Heart right ventricle (tissue), 16 donors: ENCODE data around the gene C1orf167. TPM values are rescaled to one million over a fixed set of nuclear protein-coding genes. Genes with fewer than 3 reads are reported as not detected.

Experiments used
- ATAC-seq, 8 donors: fragments of 200-7000 bp; cut with Tn5 transposase; one replicate each; pipeline ENCODE4 v1.9.1; 2020; ENCODE audit warnings: mild to moderate bottlenecking in 8 of 8, moderate library complexity in 8 of 8, moderate number of reproducible peaks in 1 of 8
- DNase-seq, 2 donors: peaks; one replicate each; pipeline ENCODE4 v3.0.0-alpha.2; 2020
- H3K27ac ChIP-seq, 10 donors: fragments of 200-600 bp; sonication (generic) in 2 of 10; one replicate each; pipeline versions ENCODE4 v1.5.0 to v1.8.0; 2020 to 2022; ENCODE audit warnings: mild to moderate bottlenecking in 3 of 10
- H3K27me3 ChIP-seq, 7 donors: fragments of 200-600 bp; one replicate each; pipeline ENCODE4 v1.8.0; 2021 to 2022; ENCODE audit warnings: mild to moderate bottlenecking in 2 of 7
- H3K36me3 ChIP-seq, 9 donors: fragments of 200-600 bp; sonication (generic) in 1 of 9; one replicate each; pipeline versions ENCODE4 v1.5.0 to v1.8.0; 2020 to 2022; ENCODE audit warnings: mild to moderate bottlenecking in 2 of 9
- H3K4me1 ChIP-seq, 9 donors: fragments of 200-600 bp; sonication (generic) in 1 of 9; one replicate each; pipeline versions ENCODE4 v1.5.0 to v1.8.0; 2020 to 2022; ENCODE audit warnings: mild to moderate bottlenecking in 4 of 9
- H3K4me3 ChIP-seq, 10 donors: fragments of 200-600 bp; sonication (generic) in 2 of 10; one replicate each; pipeline versions ENCODE4 v1.5.0 to v1.8.0; 2020 to 2022; ENCODE audit warnings: mild to moderate bottlenecking in 7 of 10, moderate library complexity in 2 of 10
- H3K9me3 ChIP-seq, 11 donors: fragments of 200-600 bp in 10 of 11; sonication (generic) in 2 of 11; one replicate each; pipeline versions ENCODE4 v1.5.0 to v1.8.0; 2013 to 2022; ENCODE audit warnings: mild to moderate bottlenecking in 2 of 11, control low read depth in 1 of 11, moderate library complexity in 1 of 11
- CTCF ChIP-seq, 9 donors: fragments of 200-600 bp; sonication (generic) in 2 of 9; IDR thresholded peaks; one replicate each; pipeline versions ENCODE4 v1.5.0 to v1.8.0; 2021 to 2022; ENCODE audit warnings: antibody characterized with exemption in 9 of 9, mild to moderate bottlenecking in 5 of 9, moderate library complexity in 1 of 9
- WGBS, 2 donors: extraction: QIAGEN DNeasy Blood & Tissue Kit; methylation state at CpG; one replicate each; pipeline ENCODE4 v1.1.7; 2013; ENCODE audit warnings: inconsistent platforms in 1 of 2; 5-methylcytosine and 5-hydroxymethylcytosine counted together
- intact Hi-C, 10 donors: fragments of 100-400 bp; cut with DNase I; formaldehyde crosslinking; loops; one replicate each; pipeline versions ENCODE4 v1.11.1 to v1.14.2; 2022
- polyA plus RNA-seq, 2 donors: library from polyadenylated mRNA; stranded (reverse); fragments of 200-250 nt; gene quantifications; one replicate each; pipeline ENCODE4 v1.2.3, GENCODE V29; 2013
- total RNA-seq, 10 donors: library from RNA; stranded (reverse); fragmentation: NEBNext Ultra II Directional in 3 of 10; extraction: Animal tissue kit (Norgen Biotek cat#: 25700) in 3 of 10; gene quantifications; one replicate each; pipeline versions ENCODE4 v1.2.1 to v1.2.4, GENCODE V29; 2021 to 2023
- donor health status: Arrhythmogenic right ventricular cardiomyopathy.
- donor health status: ischemic (EF 13 %, LVEDD 7.1; RV severe dilation, severe dysfunction).
- donor health status: healthy with polysubstance abuse.
- donor health status: DM: no; HTN: yes; CAD: no.
- donor health status: DM: no; HTN: no; CAD: no.
- donor health status: ischemic (EF 25% LVEDD 6.9; RV normal size, moderate dysfunction).
- donor health status: ischemic (EF 25% LVEDD 5.7; RV mildly dilated, moderate dysfunction).
- donor health status: healthy.
- donor health status: DM: yes; HTN: yes; CAD: no.
- donor health status: Ischemic cardiomyopathy.
- donor health status: ischemic (EF 35%, LVEDD 5.7; RV mildly dilated, moderate dysfunction).
- donor health status: nonischemic (EF 11% LVEDD 7.7; RV severe dilation, severe dysfunction).
- donor health status: DM: yes; HTN: yes; CAD: no.
- donor health status: PGD.
- donor health status: ischemic (EF 29% LVEDD 5.4; RV normal size, mild dysfunction).
- donor health status: nonischemic (EF 23%, LVEDD 6.1; RV moderate dilation, normal function).

The C1orf167 gene
- total and polyA plus RNA-seq, 12 donors: 2.4 to 12.8 (median 5.7) TPM

GRCh38 chr1:11722538-11722937 is 39.5 kb upstream of the C1orf167 start:
- 22 to 28% methylated on average over 2 of the region's 2 CpGs for WGBS, 2 donors
- ATAC-seq: no peak
- Histone ChIP-seq H3K9me3 (no peaks in the 10 kb centered on the region), H3K4me1 (peaks cover 0 to 25% (median 10%) of the 10 kb centered on the region in 9 donors), H3K27ac (no peak overlapping the region), H3K36me3 (no peaks in the 10 kb centered on the region), H3K27me3 (peaks cover 0 to 6% (median 0%) of the 10 kb centered on the region in 7 donors), H3K4me3 (no peak overlapping the region)
- intact Hi-C loops: loop anchor here in 3 of 10 donors (5.0 to 10.0 kb wide), 3 partner anchors 70 to 688 kb away; partner anchors contain the start of genes FBXO2 (in 1 of the 3) and FBXO44 (in 1 of the 3)
- no peak for DNase-seq
- TF ChIP-seq CTCF (IDR thresholded peaks at IDR 0.05): no peak

- no peaks in the 10 kb centered on the region for H3K36me3 ChIP-seq
- intact Hi-C loops: loop anchor here in 2 of 10 donors (10.0 kb wide), 2 partner anchors 671 to 691 kb away; no protein-coding TSS in a partner anchor
Measured at GRCh38 chr1:11725616-11726015, 36.4 kb upstream of the C1orf167 start.

GRCh38 chr1:11727119-11727518 is 34.9 kb upstream of the C1orf167 start:
- peaks cover 0 to 50% (median 20%) of the 10 kb centered on the region in 9 donors for H3K4me1 ChIP-seq
- no peak overlapping the region for H3K27ac ChIP-seq
- H3K9me3 ChIP-seq: no peaks in the 10 kb centered on the region

More at GRCh38 chr1:11725616-11726015, 36.4 kb upstream of the C1orf167 start:
- Histone ChIP-seq H3K4me3 (no peak overlapping the region), H3K27me3 (no peaks in the 10 kb centered on the region), H3K9me3 (no peaks in the 10 kb centered on the region), H3K4me1 (peaks cover 0 to 35% (median 7%) of the 10 kb centered on the region in 9 donors), H3K27ac (peak overlapping the region in 1 of 10 donors; percentile 13)
- peak in 1 of 8 donors; percentile 31 for ATAC-seq
- no peak for DNase-seq
- TF ChIP-seq CTCF (IDR thresholded peaks at IDR 0.05): no peak
- 82 to 86% methylated on average over 5 of the region's 5 CpGs for WGBS, 2 donors

GRCh38 chr1:11728126-11728806 is 33.7 kb upstream of the C1orf167 start:
- Histone ChIP-seq H3K36me3 (no peaks in the 10 kb centered on the region), H3K4me1 (peaks cover 0 to 60% (median 26%) of the 10 kb centered on the region in 9 donors), H3K4me3 (no peak overlapping the region), H3K27ac (peak overlapping the region in 1 of 10 donors; percentile 79), H3K27me3 (no peaks in the 10 kb centered on the region), H3K9me3 (no peaks in the 10 kb centered on the region)
- DNase-seq: no peak
- ATAC-seq: no peak
- no peak for TF ChIP-seq CTCF (IDR thresholded peaks at IDR 0.05)
- WGBS, 2 donors: 97 to 98% methylated on average over 4 of the region's 4 CpGs
- intact Hi-C loops: loop anchor here in 2 of 10 donors (10.0 kb wide), 2 partner anchors 673 to 693 kb away; no protein-coding TSS in a partner anchor

More at GRCh38 chr1:11727119-11727518, 34.9 kb upstream of the C1orf167 start:
- Histone ChIP-seq H3K27me3 (no peaks in the 10 kb centered on the region), H3K36me3 (no peaks in the 10 kb centered on the region), H3K4me3 (no peak overlapping the region)
- WGBS, 2 donors: 97 to 99% methylated on average over 4 of the region's 4 CpGs
- intact Hi-C loops: loop anchor here in 2 of 10 donors (10.0 kb wide), 2 partner anchors 672 to 692 kb away; no protein-coding TSS in a partner anchor
- no peak for TF ChIP-seq CTCF (IDR thresholded peaks at IDR 0.05)
- ATAC-seq (no peak), DNase-seq (no peak)
